GM12878 (cell line): Measurements from ENCODE around the gene OTUD4. TPM values are rescaled to one million over a fixed set of nuclear protein-coding genes. Genes with fewer than 3 reads are reported as not detected.

Experiments used
- ATAC-seq: fragments of 200-7000 bp; cut with Tn5 transposase; 3 replicates; pipeline ENCODE4 v1.9.1; 2020; ENCODE audit warnings: mild to moderate bottlenecking, moderate library complexity
- BruUV-seq: library from RNA; stranded (reverse); fragments of 400-500 nt; replicated peaks from 2 replicates; lab custom pipeline; 2021; lab: Mats Ljungman, UMichigan
- CTCF ChIA-PET: fragments of 300-600 bp; sonication (Branson Sonifier 250); formaldehyde crosslinking; extraction: SDS; loops from one replicate; lab custom pipeline; 2021; ENCODE audit warnings: inconsistent platforms; lab: Yijun Ruan, JAX
- POLR2A ChIA-PET: fragments of 350-600 bp; formaldehyde crosslinking; extraction: SDS; loops from one replicate; lab custom pipeline; 2021; ENCODE audit warnings: inconsistent platforms; lab: Charles Lee
- RAD21 ChIA-PET: fragments of 300-600 bp; sonication (Branson Sonifier 250); formaldehyde crosslinking; loops from one replicate; lab custom pipeline; 2023; ENCODE audit warnings: antibody characterized with exemption; ENCODE audit not compliant: unreplicated experiment; lab: Charles Lee
- SMC1A ChIA-PET: fragments of 300-600 bp; sonication (Branson Sonifier 250); formaldehyde crosslinking; loops from one replicate; lab custom pipeline; 2023; ENCODE audit not compliant: unreplicated experiment, uncharacterized antibody; lab: Charles Lee
- DNase-seq: peaks from one replicate; pipeline ENCODE4 v3.0.0-alpha.2; 2011; ENCODE audit warnings: low read depth, low spot score
- FAIRE-seq: peaks from 3 replicates; lab custom pipeline; 2011; peaks lifted over from hg19 to GRCh38; lab: Jason Lieb, UNC
- H2AFZ ChIP-seq: 2 replicates; pipeline ENCODE4 v1.6.0; 2011; ENCODE audit warnings: low read depth, low read length, control low read depth; ENCODE audit not compliant: control insufficient read depth
- H3K27ac ChIP-seq: 2 replicates; pipeline ENCODE4 v1.5.1; 2011; ENCODE audit warnings: control low read depth; ENCODE audit not compliant: control insufficient read depth, insufficient read depth
- H3K27me3 ChIP-seq, 2 experiments: replicated peaks in 1 of 2; 2 replicates each; pipeline versions ENCODE4 v1.6.0 to v1.6.1; 2011; ENCODE audit warnings: low read length in 1 of 2; ENCODE audit not compliant: control insufficient read depth in 2 of 2, insufficient read depth in 2 of 2
- H3K36me3 ChIP-seq, 2 experiments: 2 replicates each; pipeline ENCODE4 v1.5.1; 2011; ENCODE audit warnings: low read length in 1 of 2; ENCODE audit not compliant: control insufficient read depth in 2 of 2, insufficient read depth in 2 of 2
- H3K4me1 ChIP-seq: 2 replicates; pipeline ENCODE4 v1.6.1; 2011; ENCODE audit warnings: mild to moderate bottlenecking, low read length, moderate library complexity, mixed read lengths; ENCODE audit not compliant: control insufficient read depth, insufficient read depth
- H3K4me2 ChIP-seq: 2 replicates; pipeline ENCODE4 v1.6.0; 2011; ENCODE audit warnings: control low read depth; ENCODE audit not compliant: control insufficient read depth, insufficient read depth
- H3K4me3 ChIP-seq: fragments of 200-600 bp; sonication (generic); 2 replicates; pipeline ENCODE4 v1.5.1; 2016
- H3K79me2 ChIP-seq: 2 replicates; pipeline ENCODE4 v1.6.0; 2011; ENCODE audit warnings: low read length; ENCODE audit not compliant: control insufficient read depth, insufficient read depth
- H3K9ac ChIP-seq: 2 replicates; pipeline ENCODE4 v1.8.0; 2011; ENCODE audit warnings: low read length, control low read depth, mixed read lengths; ENCODE audit not compliant: control insufficient read depth, insufficient read depth
- H3K9me3 ChIP-seq: replicated peaks from 3 replicates; pipeline ENCODE4 v1.5.1; 2011; ENCODE audit warnings: mild to moderate bottlenecking, low read length; ENCODE audit not compliant: control insufficient read depth, insufficient read depth
- H4K20me1 ChIP-seq: 2 replicates; pipeline ENCODE4 v1.6.0; 2011; ENCODE audit not compliant: control insufficient read depth, insufficient read depth
- BHLHE40 ChIP-seq, 2 experiments: fragments of 450-650 bp in 1 of 2; IDR thresholded peaks; 2 replicates each; pipeline ENCODE4 v1.6.1; 2011 to 2017; ENCODE audit warnings: low read depth in 2 of 2, borderline replicate concordance in 1 of 2, improper control_type of control experiment in 1 of 2, low read length in 1 of 2, mild to moderate bottlenecking in 1 of 2
- BRCA1 ChIP-seq: IDR thresholded peaks from 2 replicates; pipeline ENCODE4 v1.6.1; 2011; ENCODE audit warnings: low read depth, low read length, improper control_type of control experiment
- DPF2 ChIP-seq: fragments of 450-650 bp; IDR thresholded peaks from 2 replicates; pipeline ENCODE4 v1.6.1; 2017; ENCODE audit warnings: mild to moderate bottlenecking
- EZH2 ChIP-seq: IDR thresholded peaks from 2 replicates; pipeline ENCODE4 v1.6.1; 2012; ENCODE audit warnings: low read depth, mild to moderate bottlenecking, control low read depth, inconsistent platforms, low read length, borderline replicate concordance; ENCODE audit not compliant: control insufficient read depth
- GABPA ChIP-seq: IDR thresholded peaks from 2 replicates; pipeline ENCODE4 v1.6.1; 2014; ENCODE audit warnings: antibody characterized with exemption, low read depth, mild to moderate bottlenecking, inconsistent platforms
- POLR2A ChIP-seq: IDR thresholded peaks from 2 replicates; pipeline ENCODE4 v1.6.1; 2011; ENCODE audit warnings: low read depth, mild to moderate bottlenecking, low read length
- SMAD5 ChIP-seq: IDR thresholded peaks from 2 replicates; pipeline ENCODE4 v1.6.1; 2016; ENCODE audit warnings: antibody characterized with exemption, low read depth
- TAF1 ChIP-seq: IDR thresholded peaks from 2 replicates; pipeline ENCODE4 v1.6.1; 2011; ENCODE audit warnings: mild to moderate bottlenecking, low read depth, low read length, borderline replicate concordance
- TBL1XR1 ChIP-seq: IDR thresholded peaks from 2 replicates; pipeline ENCODE4 v1.6.1; 2012; ENCODE audit warnings: low read depth, low read length, improper control_type of control experiment
- YY1 ChIP-seq: IDR thresholded peaks from 2 replicates; pipeline ENCODE4 v1.6.1; 2011; ENCODE audit warnings: low read depth, mild to moderate bottlenecking, low read length
- WGBS: methylation state at CpG from one replicate; pipeline ENCODE4 v1.1.6; 2016; ENCODE audit warnings: low lambda C conversion rate; ENCODE audit not compliant: insufficient replicate concordance, insufficient coverage; ENCODE audit errors: missing lambda C conversion rate; 5-methylcytosine and 5-hydroxymethylcytosine counted together
- in situ Hi-C: fragments of 300-500 bp; cut with MboI; formaldehyde crosslinking; loops from 9 replicates; pipeline ENCODE4 v1.14.3; 2018; ENCODE audit warnings: mixed read lengths
- intact Hi-C: fragments of 100-400 bp; cut with micrococcal nuclease; formaldehyde crosslinking; loops from one replicate; pipeline ENCODE4 v1.14.2; 2022; ENCODE audit not compliant: unreplicated experiment
- polyA plus RNA-seq, 11 experiments: library from polyadenylated mRNA; depleted of rRNA in 4 of 11; unstranded in 6 of 11; stranded (reverse) in 5 of 11; fragments of >200 nt; fragmentation: Nextera tagmentation in 4 of 11; fragmentation: Illumina TruSeq in 1 of 11; extraction: Ambion mirVana in 4 of 11; extraction: Trizol in 1 of 11; gene quantifications; 1 replicate in 1 of 11; 2 replicates in 10 of 11; pipeline versions ENCODE4 v1.2.1 to v1.2.3, GENCODE V29; 2011 to 2016; ENCODE audit warnings: inconsistent platforms in 2 of 11, missing spikeins in 2 of 11, low read depth in 1 of 11
- total RNA-seq, 4 experiments: library from RNA; depleted of rRNA in 3 of 4; stranded (reverse); fragments of >200 nt in 3 of 4; fragmentation: Illumina TruSeq in 1 of 4; extraction: Trizol in 1 of 4; gene quantifications; 2 replicates each; pipeline versions ENCODE4 v1.2.1 to v1.2.3, GENCODE V29; 2013 to 2021
- TF ChIP-seq, protein P1 (sequence below): fragments of 450-650 bp; IDR thresholded peaks from 2 replicates; pipeline ENCODE4 v1.6.1; 2017; ENCODE audit warnings: low read depth, mild to moderate bottlenecking, moderate library complexity
- TF ChIP-seq, protein P2 (sequence below): fragments of 450-650 bp; IDR thresholded peaks from 2 replicates; pipeline ENCODE4 v1.6.1; 2017; ENCODE audit warnings: borderline replicate concordance

OTUD4 gene
- total and polyA plus RNA-seq, 10 of the 15 experiments (the other 5 are each of a cell fraction or from before 2014, with no cell fraction given) = 2.2 to 26.3 (median 14.2) TPM

DNA sequence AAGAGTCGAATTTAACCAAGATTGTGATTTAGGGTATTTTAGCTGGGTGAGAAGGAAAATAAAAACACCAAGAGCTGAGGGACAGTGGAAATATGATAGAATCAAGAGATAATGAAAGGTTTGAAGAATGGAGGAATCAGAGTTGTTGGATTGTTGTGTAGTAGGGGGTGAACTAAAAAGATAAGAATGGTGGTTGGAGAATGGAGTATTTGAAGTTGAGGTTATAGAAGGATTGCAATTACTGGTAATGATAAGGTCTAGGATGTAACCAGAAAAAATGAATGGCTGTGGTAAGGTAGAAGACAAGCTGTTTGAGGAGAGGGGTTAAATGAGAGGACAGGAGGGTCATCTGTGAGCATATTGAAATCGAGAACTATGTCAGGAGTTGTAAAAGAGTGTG is 77.8 kb downstream of the OTUD4 start:
- no peaks in the 10 kb centered on the region for H3K4me1 ChIP-seq
- ChIA-PET RAD21 (no interaction called here), POLR2A (interaction anchor here (0.5 to 1.1 kb wide), 3 partner anchors 41 to 791 kb away, joined by 3 read pairs; no protein-coding TSS in a partner anchor), SMC1A (interaction anchor here (0.7 to 1.9 kb wide), 3 partner anchors 22 to 831 kb away, joined by 3 to 8 read pairs (median 3); no protein-coding TSS in a partner anchor), CTCF (interaction anchor here (0.7 kb wide), 1 partner anchor 73 kb away, joined by 4 read pairs; no protein-coding TSS in a partner anchor)
- peaks cover 76% of the 10 kb centered on the region for H3K79me2 ChIP-seq
- WGBS = 71% methylated on average over 2 of the region's 2 CpGs
- intact Hi-C loops (no loop called here), in situ Hi-C loops (loop anchor here (25.0 kb wide), 1 partner anchor 1565 kb away; no protein-coding TSS in a partner anchor)
- no peaks in the 10 kb centered on the region for H3K27me3 ChIP-seq
- FAIRE-seq (no peak), ATAC-seq (no peak; the same call in 2 of the 3 replicates), DNase-seq (no peak)
- no peak overlapping the region for H3K27ac ChIP-seq
- no TSS peak for BruUV-seq
- H2AFZ ChIP-seq = no peak overlapping the region
- H3K4me3 ChIP-seq = peak overlapping the region; percentile 22
- no peak overlapping the region for H3K9ac ChIP-seq
- H3K9me3 ChIP-seq = no peaks in the 10 kb centered on the region
- no peaks in the 10 kb centered on the region for H4K20me1 ChIP-seq
- H3K4me2 ChIP-seq = peak overlapping the region; percentile 53
- H3K36me3 ChIP-seq = peaks cover 0 to 6% of the 10 kb centered on the region in 2 experiments; a peak in 1 of 4 replicates
- no peak for TF ChIP-seq TAF1
- TF ChIP-seq GABPA = no peak
- no peak for TF ChIP-seq BHLHE40 (IDR thresholded peaks at IDR 0.05; ENCODE audit: borderline replicate concordance in 1 of 2, low read depth in 2 of 2, low read length in 1 of 2)
- TF ChIP-seq SMAD5 = no peak
- no peak for TF ChIP-seq DPF2
- TF ChIP-seq EZH2 = no peak
- TF ChIP-seq POLR2A = no peak
- TF ChIP-seq TBL1XR1 = no peak
- no peak for TF ChIP-seq BRCA1
- TF ChIP-seq, protein P1, sequence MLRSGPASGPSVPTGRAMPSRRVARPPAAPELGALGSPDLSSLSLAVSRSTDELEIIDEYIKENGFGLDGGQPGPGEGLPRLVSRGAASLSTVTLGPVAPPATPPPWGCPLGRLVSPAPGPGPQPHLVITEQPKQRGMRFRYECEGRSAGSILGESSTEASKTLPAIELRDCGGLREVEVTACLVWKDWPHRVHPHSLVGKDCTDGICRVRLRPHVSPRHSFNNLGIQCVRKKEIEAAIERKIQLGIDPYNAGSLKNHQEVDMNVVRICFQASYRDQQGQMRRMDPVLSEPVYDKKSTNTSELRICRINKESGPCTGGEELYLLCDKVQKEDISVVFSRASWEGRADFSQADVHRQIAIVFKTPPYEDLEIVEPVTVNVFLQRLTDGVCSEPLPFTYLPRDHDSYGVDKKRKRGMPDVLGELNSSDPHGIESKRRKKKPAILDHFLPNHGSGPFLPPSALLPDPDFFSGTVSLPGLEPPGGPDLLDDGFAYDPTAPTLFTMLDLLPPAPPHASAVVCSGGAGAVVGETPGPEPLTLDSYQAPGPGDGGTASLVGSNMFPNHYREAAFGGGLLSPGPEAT = no peak
- TF ChIP-seq YY1 = no peak
- TF ChIP-seq, protein P2, sequence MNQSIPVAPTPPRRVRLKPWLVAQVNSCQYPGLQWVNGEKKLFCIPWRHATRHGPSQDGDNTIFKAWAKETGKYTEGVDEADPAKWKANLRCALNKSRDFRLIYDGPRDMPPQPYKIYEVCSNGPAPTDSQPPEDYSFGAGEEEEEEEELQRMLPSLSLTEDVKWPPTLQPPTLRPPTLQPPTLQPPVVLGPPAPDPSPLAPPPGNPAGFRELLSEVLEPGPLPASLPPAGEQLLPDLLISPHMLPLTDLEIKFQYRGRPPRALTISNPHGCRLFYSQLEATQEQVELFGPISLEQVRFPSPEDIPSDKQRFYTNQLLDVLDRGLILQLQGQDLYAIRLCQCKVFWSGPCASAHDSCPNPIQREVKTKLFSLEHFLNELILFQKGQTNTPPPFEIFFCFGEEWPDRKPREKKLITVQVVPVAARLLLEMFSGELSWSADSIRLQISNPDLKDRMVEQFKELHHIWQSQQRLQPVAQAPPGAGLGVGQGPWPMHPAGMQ = no peak
